ENCODE measurements around the gene OR1N1.
"Not testable (repeated sequence)": the region's sequence is repeated elsewhere in the genome, so short reads cannot be mapped to it uniquely, and the experiment has no call there.

OR1N1 gene

GRCh38 chr9:122546196-122546595 is 19.1 kb upstream of the OR1N1 start:
- TF ChIP-seq ZNF23 (tag by site-specific recombination; IDR thresholded peaks at IDR 0.05; ENCODE audit: borderline replicate concordance), result no peak
- no peak for TF ChIP-seq ZBTB1 (tag by site-specific recombination; IDR thresholded peaks at IDR 0.05)
- TF ChIP-seq ZNF843 (tag by site-specific recombination; IDR thresholded peaks at IDR 0.05), result no peak
- TF ChIP-seq IKZF3 (tag by site-specific recombination; IDR thresholded peaks at IDR 0.05), result no peak
- no peak for TF ChIP-seq KLF16 (tag by site-specific recombination; IDR thresholded peaks at IDR 0.05)
- TF ChIP-seq KLF9 (tag by site-specific recombination; IDR thresholded peaks at IDR 0.05; ENCODE audit: low read depth), result no peak
- TF ChIP-seq ZBTB8A (tag by site-specific recombination; IDR thresholded peaks at IDR 0.05), result no peak
- TF ChIP-seq ZNF121 (tag by site-specific recombination; IDR thresholded peaks at IDR 0.05), result no peak
- TF ChIP-seq ZNF530 (tag by site-specific recombination; IDR thresholded peaks at IDR 0.05; ENCODE audit: low read depth), result no peak
- TF ChIP-seq ZNF341 (tag by site-specific recombination; IDR thresholded peaks at IDR 0.05; ENCODE audit: low read depth), result no peak
- no peak for TF ChIP-seq GLI4 (tag by site-specific recombination; IDR thresholded peaks at IDR 0.05)
- TF ChIP-seq MEIS1 (CRISPR knock-in tag; IDR thresholded peaks at IDR 0.05; ENCODE audit: borderline replicate concordance), result no peak
- TF ChIP-seq INSM2 (tag by site-specific recombination; IDR thresholded peaks at IDR 0.05), result no peak
- no peak for TF ChIP-seq ZNF366 (tag by site-specific recombination; conservative IDR thresholded peaks at IDR 0.05)
- TF ChIP-seq ZNF280C (tag by site-specific recombination; IDR thresholded peaks at IDR 0.05), result no peak
- no peak for TF ChIP-seq ZNF169 (tag by site-specific recombination; IDR thresholded peaks at IDR 0.05)
- no peak for TF ChIP-seq YY2 (tag by site-specific recombination; IDR thresholded peaks at IDR 0.05)
- no peak for TF ChIP-seq ZNF610 (tag by site-specific recombination; IDR thresholded peaks at IDR 0.05; ENCODE audit: borderline replicate concordance)
- H3K9me3 ChIP-seq (ENCODE audit: control insufficient read depth, insufficient read depth, low read depth, low read length), result no peaks in the 10 kb centered on the region
- ChIA-PET POLR2A (no interaction called here), CTCF (no interaction called here)
- no peaks in the 10 kb centered on the region for H3K36me3 ChIP-seq (ENCODE audit: control insufficient read depth in 2 of 2, insufficient read depth in 1 of 2, low read length in 2 of 2)
- H3K4me1 ChIP-seq (ENCODE audit: control insufficient read depth, insufficient read depth, low read length), result no peaks in the 10 kb centered on the region
- H3K27ac ChIP-seq (ENCODE audit: extremely low read depth, low read depth, low read length), result no peak overlapping the region
- no peak overlapping the region for H3K4me3 ChIP-seq (ENCODE audit: low read depth, low read length)

GRCh38 chr9:122538757-122539156 is 11.7 kb upstream of the OR1N1 start:
- no peaks in the 10 kb centered on the region for H3K36me3 ChIP-seq (ENCODE audit: control insufficient read depth in 2 of 2, insufficient read depth in 1 of 2, low read length in 2 of 2)
- H3K4me1 ChIP-seq (ENCODE audit: control insufficient read depth, insufficient read depth, low read length), result no peaks in the 10 kb centered on the region
- H3K9me3 ChIP-seq (ENCODE audit: control insufficient read depth, insufficient read depth, low read depth, low read length), result no peaks in the 10 kb centered on the region
- no peak for TF ChIP-seq HOXA7 (CRISPR knock-in tag; IDR thresholded peaks at IDR 0.05; ENCODE audit: borderline replicate concordance)
- TF ChIP-seq ZNF335 (tag by site-specific recombination; conservative IDR thresholded peaks at IDR 0.05), result no peak
- CTCF ChIA-PET, result no interaction called here
- POLR2A ChIA-PET, result no interaction called here
- H3K27ac ChIP-seq (ENCODE audit: extremely low read depth, low read depth, low read length), result no peak overlapping the region
- no peak overlapping the region for H3K4me3 ChIP-seq (ENCODE audit: low read depth, low read length)

GRCh38 chr9:122537066-122537465 is 10.0 kb upstream of the OR1N1 start:
- H3K27ac ChIP-seq (ENCODE audit: extremely low read depth, low read depth, low read length); H3K36me3 ChIP-seq (ENCODE audit: control insufficient read depth in 2 of 2, insufficient read depth in 1 of 2, low read length in 2 of 2); CTCF ChIA-PET; H3K4me3 ChIP-seq (ENCODE audit: low read depth, low read length); POLR2A ChIA-PET; H3K4me1 ChIP-seq (ENCODE audit: control insufficient read depth, insufficient read depth, low read length); H3K9me3 ChIP-seq (ENCODE audit: control insufficient read depth, insufficient read depth, low read depth, low read length): not testable (repeated sequence)

All from HEK293 (cell line).